A549 (cell line): ENCODE results near the gene KLLN. TPM values are rescaled to one million over a fixed set of nuclear protein-coding genes. Genes with fewer than 3 reads are reported as not detected.

Experiments used
- ATAC-seq, 2 experiments: fragments of 200-7000 bp in 1 of 2; fragments of >200 bp in 1 of 2; cut with Nextera tagmentation in 1 of 2; cut with Tn5 transposase in 1 of 2; 3 replicates each; pipeline versions ENCODE4 v1.8.0 to v1.9.1; 2018 to 2020; ENCODE audit warnings: mild to moderate bottlenecking in 1 of 2, moderate library complexity in 1 of 2
- CTCF ChIA-PET: fragments of 300-600 bp; sonication (Branson Sonifier 250); formaldehyde crosslinking; extraction: SDS; loops from one replicate; lab custom pipeline; 2021; ENCODE audit warnings: antibody characterized with exemption, inconsistent platforms; lab: Yijun Ruan, JAX
- POLR2A ChIA-PET: fragments of 350-600 bp; formaldehyde crosslinking; extraction: SDS; loops from one replicate; lab custom pipeline; 2021; ENCODE audit warnings: antibody characterized with exemption, inconsistent platforms; lab: Yijun Ruan, JAX
- DNase-seq, 2 experiments: peaks; one replicate each; pipeline versions ENCODE4 v3.0.0 to v3.0.0-alpha.2; 2011 to 2016; ENCODE audit warnings: low read depth in 1 of 2, low spot score in 1 of 2
- FAIRE-seq: peaks from 2 replicates; lab custom pipeline; 2011; peaks lifted over from hg19 to GRCh38; lab: Jason Lieb, UNC
- H3K27ac ChIP-seq, 2 experiments: fragments of >200 bp; sonication (Bioruptor Twin); formaldehyde crosslinking; 3 replicates each; pipeline ENCODE4 v1.5.1; 2016 to 2017
- H3K4me1 ChIP-seq: fragments of >200 bp; sonication (Bioruptor Twin); formaldehyde crosslinking; 3 replicates; pipeline ENCODE4 v1.6.1; 2016
- H3K4me2 ChIP-seq: fragments of >200 bp; sonication (Bioruptor Twin); formaldehyde crosslinking; 3 replicates; pipeline ENCODE4 v1.6.1; 2016
- H3K4me3 ChIP-seq: fragments of >200 bp; sonication (Bioruptor Twin); formaldehyde crosslinking; 3 replicates; pipeline ENCODE4 v1.5.1; 2016
- H3K9me3 ChIP-seq: fragments of >200 bp; sonication (Bioruptor Twin); formaldehyde crosslinking; 3 replicates; pipeline ENCODE4 v1.6.1; 2016
- BCL3 ChIP-seq: fragments of >200 bp; sonication (Bioruptor Twin); formaldehyde crosslinking; IDR thresholded peaks from 3 replicates; pipeline ENCODE4 v1.6.1; 2016
- EHF ChIP-seq: fragments of 250-450 bp; sonication (Bioruptor Pico); IDR thresholded peaks from 2 replicates; pipeline ENCODE4 v1.5.0; 2020; ENCODE audit warnings: mild to moderate bottlenecking
- EHMT2 ChIP-seq: fragments of 200-600 bp; sonication (generic); IDR thresholded peaks from 2 replicates; pipeline ENCODE4 v1.6.1; 2016; ENCODE audit warnings: antibody characterized with exemption, low read depth, mild to moderate bottlenecking, moderate library complexity
- FOSL2 ChIP-seq, 2 experiments: fragments of 450-650 bp in 1 of 2; fragments of >200 bp in 1 of 2; sonication (Bioruptor Twin) in 1 of 2; formaldehyde crosslinking; IDR thresholded peaks; 2 replicates each; pipeline versions ENCODE4 v1.5.0 to v1.6.1; 2016 to 2020; ENCODE audit warnings: mild to moderate bottlenecking in 1 of 2, moderate library complexity in 1 of 2
- FOXS1 ChIP-seq: fragments of 250-450 bp; sonication (Bioruptor Pico); IDR thresholded peaks from 2 replicates; pipeline ENCODE4 v1.5.0; 2020; ENCODE audit warnings: mild to moderate bottlenecking, moderate library complexity
- HDAC2 ChIP-seq: fragments of 200-600 bp; sonication (generic); IDR thresholded peaks from 2 replicates; pipeline ENCODE4 v1.6.1; 2016
- HEYL ChIP-seq: fragments of 250-450 bp; sonication (Bioruptor Pico); IDR thresholded peaks from 2 replicates; pipeline ENCODE4 v1.8.0; 2021; ENCODE audit warnings: mild to moderate bottlenecking, moderate library complexity
- HOXB5 ChIP-seq: fragments of 250-450 bp; sonication (Bioruptor Pico); IDR thresholded peaks from 2 replicates; pipeline ENCODE4 v1.5.0; 2020; ENCODE audit warnings: mild to moderate bottlenecking, moderate library complexity
- JUN ChIP-seq, 2 experiments: fragments of >200 bp; sonication (Bioruptor Twin); formaldehyde crosslinking; IDR thresholded peaks; 2 replicates in 1 of 2; 3 replicates in 1 of 2; pipeline ENCODE4 v1.6.1; 2016 to 2017
- KDM1A ChIP-seq: fragments of 200-600 bp; sonication (generic); IDR thresholded peaks from 2 replicates; pipeline ENCODE4 v1.6.1; 2016; ENCODE audit warnings: low read depth, mild to moderate bottlenecking
- MYC ChIP-seq: IDR thresholded peaks from 2 replicates; pipeline ENCODE4 v1.6.1; 2012; ENCODE audit warnings: mild to moderate bottlenecking, inconsistent platforms, low read length, improper control_type of control experiment, borderline replicate concordance
- RAD21 ChIP-seq, 2 experiments: fragments of >200 bp in 1 of 2; sonication (Bioruptor Twin) in 1 of 2; formaldehyde crosslinking in 1 of 2; IDR thresholded peaks in 1 of 2; conservative IDR thresholded peaks in 1 of 2; 2 replicates in 1 of 2; 3 replicates in 1 of 2; pipeline ENCODE4 v1.6.1; 2012 to 2018; ENCODE audit warnings: inconsistent platforms in 1 of 2
- RFX5 ChIP-seq: fragments of 450-650 bp; IDR thresholded peaks from 2 replicates; pipeline ENCODE4 v1.7.1; 2014; ENCODE audit warnings: antibody characterized with exemption, mild to moderate bottlenecking, moderate library complexity
- RNF2 ChIP-seq: fragments of 200-600 bp; sonication (generic); IDR thresholded peaks from 2 replicates; pipeline ENCODE4 v1.6.1; 2016; ENCODE audit warnings: low read depth, mild to moderate bottlenecking, antibody characterized with exemption, moderate library complexity, borderline replicate concordance
- SMC3 ChIP-seq: fragments of >200 bp; sonication (Bioruptor Twin); formaldehyde crosslinking; IDR thresholded peaks from 3 replicates; pipeline ENCODE4 v1.6.1; 2018; ENCODE audit warnings: inconsistent platforms
- TP53 ChIP-seq: fragments of 250-450 bp; sonication (Bioruptor Pico); IDR thresholded peaks from 2 replicates; pipeline ENCODE4 v1.5.0; 2021; ENCODE audit warnings: mild to moderate bottlenecking, moderate library complexity
- ZSCAN20 ChIP-seq: fragments of 250-450 bp; sonication (Bioruptor Pico); IDR thresholded peaks from 2 replicates; pipeline ENCODE4 v1.8.0; 2022; ENCODE audit warnings: mild to moderate bottlenecking, moderate library complexity
- WGBS: methylation state at CpG from one replicate; pipeline ENCODE4 v1.1.6; 2017; ENCODE audit errors: missing lambda C conversion rate; 5-methylcytosine and 5-hydroxymethylcytosine counted together
- polyA plus RNA-seq, 4 experiments: library from polyadenylated mRNA; depleted of rRNA in 3 of 4; stranded (reverse); fragments of >200 nt; fragmentation: RNase III in 1 of 4; extraction: RNeasy Plus Mini Kit Qiagen cat#74134 plus additional on column Dnase treatment in 1 of 4; gene quantifications; 2 replicates in 3 of 4; 3 replicates in 1 of 4; pipeline ENCODE4 v1.2.3, GENCODE V29; 2011 to 2017
- TF ChIP-seq, protein P1 (sequence below): fragments of >200 bp; sonication (Bioruptor Twin); formaldehyde crosslinking; IDR thresholded peaks from 2 replicates; pipeline ENCODE4 v1.6.1; 2016
- TF ChIP-seq, protein P2 (sequence below): fragments of 250-450 bp; sonication (Bioruptor Pico); IDR thresholded peaks from 2 replicates; pipeline ENCODE4 v1.5.0; 2020; ENCODE audit warnings: low read depth, mild to moderate bottlenecking, moderate library complexity
- TF ChIP-seq, protein P3 (sequence below): fragments of 250-450 bp; sonication (Bioruptor Pico); IDR thresholded peaks from 2 replicates; pipeline ENCODE4 v1.5.0; 2021; ENCODE audit warnings: mild to moderate bottlenecking, moderate library complexity, borderline replicate concordance
- TF ChIP-seq, protein P4 (sequence below): IDR thresholded peaks from 2 replicates; pipeline ENCODE4 v1.6.1; 2012
- TF ChIP-seq, protein P5 (sequence below): fragments of >200 bp; sonication (Bioruptor Twin); formaldehyde crosslinking; IDR thresholded peaks from 3 replicates; pipeline ENCODE4 v1.5.1; 2016
- TF ChIP-seq, protein P6 (sequence below): IDR thresholded peaks from 2 replicates; pipeline ENCODE4 v1.6.1; 2012; ENCODE audit warnings: low read depth, borderline replicate concordance

KLLN gene
- polyA plus RNA-seq, 2 of the 4 experiments (the other 2 are of a cell fraction): 0.57 to 0.58 TPM

DNA sequence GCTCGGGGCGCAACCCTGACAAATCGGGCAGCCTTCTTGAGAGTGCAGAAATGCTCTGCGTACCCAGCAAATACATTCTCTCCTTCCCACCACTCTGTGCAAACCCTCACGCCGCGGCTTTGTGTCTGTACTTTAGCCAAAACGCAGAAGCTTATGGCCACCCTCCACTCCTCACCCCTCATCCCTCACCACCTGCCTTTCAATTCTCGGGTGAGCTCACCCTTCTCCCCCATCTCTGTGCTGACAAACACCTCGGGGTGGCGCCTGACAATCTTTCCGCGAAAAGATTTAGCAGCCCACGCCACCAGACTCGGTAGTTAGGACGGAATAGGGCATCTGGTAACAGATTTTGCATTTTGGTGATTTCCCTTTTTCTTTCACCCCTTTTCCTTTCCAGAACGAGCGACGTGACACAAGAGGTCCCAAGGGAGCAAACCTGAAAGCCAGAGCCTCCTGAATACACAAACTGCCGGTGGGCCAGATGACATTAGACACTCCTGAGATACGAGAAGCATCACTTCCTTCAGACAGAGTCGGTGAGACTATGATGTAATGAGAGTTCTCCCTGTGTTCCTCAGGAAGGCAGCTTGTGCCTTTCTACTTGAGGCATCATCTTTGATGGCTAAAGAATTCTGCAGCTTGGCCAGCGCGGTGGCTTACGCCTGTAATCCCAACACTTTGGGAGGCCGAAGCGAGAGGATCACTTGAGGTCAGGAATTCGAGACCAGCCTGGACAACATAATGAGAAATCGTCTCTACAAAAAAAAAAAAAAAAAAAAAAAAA lies 44.6 kb downstream of the KLLN start:
- peak; percentile 42; the same call in 2 of the 3 replicates for TF ChIP-seq SMC3
- TF ChIP-seq RAD21 (conservative IDR thresholded peaks at IDR 0.05 in 1 of 2, IDR thresholded peaks at IDR 0.05 in 1 of 2): peak in 1 of 2 experiments; percentile 31; a peak in 2 of 5 replicates
- TF ChIP-seq HOXB5 (CRISPR knock-in tag): no peak
- TF ChIP-seq, protein P1, sequence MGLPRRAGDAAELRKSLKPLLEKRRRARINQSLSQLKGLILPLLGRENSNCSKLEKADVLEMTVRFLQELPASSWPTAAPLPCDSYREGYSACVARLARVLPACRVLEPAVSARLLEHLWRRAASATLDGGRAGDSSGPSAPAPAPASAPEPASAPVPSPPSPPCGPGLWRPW: no peak
- Histone ChIP-seq H3K4me3 (peak overlapping the region; percentile 70), H3K9me3 (no peaks in the 10 kb centered on the region), H3K27ac (peak overlapping the region; percentile 85 to 95), H3K4me1 (peaks cover 35% of the 10 kb centered on the region), H3K4me2 (peak overlapping the region; percentile 91)
- peak; percentile 72 to 76 for ATAC-seq
- FAIRE-seq: peak; percentile 13
- 15% methylated on average over 29 of the region's 29 CpGs for WGBS
- ChIA-PET POLR2A (interaction anchor here (0.6 to 3.3 kb wide), 9 partner anchors 12 to 314 kb away, joined by 3 to 26 read pairs (median 4); partner anchors contain the start of genes KLLN, MINPP1, PAPSS2 and PTEN), CTCF (interaction anchor here (0.6 to 2.9 kb wide), 20 partner anchors 9 to 851 kb away, joined by 3 to 18 read pairs (median 4); no protein-coding TSS in a partner anchor)
- peak; percentile 30 to 64 for DNase-seq

GRCh38 chr10:87817609-87818504 lies 45.5 kb downstream of the KLLN start, which contains the start of gene ATAD1:
ATAD1 (minus strand) TSS chr10:87818226; CDS start chr10:87814599, 3,627 bp downstream.
- no peak for FAIRE-seq
- no peak for TF ChIP-seq RNF2
- TF ChIP-seq RFX5: no peak
- TF ChIP-seq, protein P2, sequence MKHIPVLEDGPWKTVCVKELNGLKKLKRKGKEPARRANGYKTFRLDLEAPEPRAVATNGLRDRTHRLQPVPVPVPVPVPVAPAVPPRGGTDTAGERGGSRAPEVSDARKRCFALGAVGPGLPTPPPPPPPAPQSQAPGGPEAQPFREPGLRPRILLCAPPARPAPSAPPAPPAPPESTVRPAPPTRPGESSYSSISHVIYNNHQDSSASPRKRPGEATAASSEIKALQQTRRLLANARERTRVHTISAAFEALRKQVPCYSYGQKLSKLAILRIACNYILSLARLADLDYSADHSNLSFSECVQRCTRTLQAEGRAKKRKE (CRISPR knock-in tag): no peak
- TF ChIP-seq, protein P3, sequence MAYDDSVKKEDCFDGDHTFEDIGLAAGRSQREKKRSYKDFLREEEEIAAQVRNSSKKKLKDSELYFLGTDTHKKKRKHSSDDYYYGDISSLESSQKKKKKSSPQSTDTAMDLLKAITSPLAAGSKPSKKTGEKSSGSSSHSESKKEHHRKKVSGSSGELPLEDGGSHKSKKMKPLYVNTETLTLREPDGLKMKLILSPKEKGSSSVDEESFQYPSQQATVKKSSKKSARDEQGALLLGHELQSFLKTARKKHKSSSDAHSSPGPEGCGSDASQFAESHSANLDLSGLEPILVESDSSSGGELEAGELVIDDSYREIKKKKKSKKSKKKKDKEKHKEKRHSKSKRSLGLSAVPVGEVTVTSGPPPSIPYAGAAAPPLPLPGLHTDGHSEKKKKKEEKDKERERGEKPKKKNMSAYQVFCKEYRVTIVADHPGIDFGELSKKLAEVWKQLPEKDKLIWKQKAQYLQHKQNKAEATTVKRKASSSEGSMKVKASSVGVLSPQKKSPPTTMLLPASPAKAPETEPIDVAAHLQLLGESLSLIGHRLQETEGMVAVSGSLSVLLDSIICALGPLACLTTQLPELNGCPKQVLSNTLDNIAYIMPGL (CRISPR knock-in tag): peak; percentile 85
- peak; percentile 71 to 92; a peak in 4 of 5 replicates for TF ChIP-seq JUN (IDR thresholded peaks at IDR 0.05)
- TF ChIP-seq EHMT2: no peak
- TF ChIP-seq, protein P4, sequence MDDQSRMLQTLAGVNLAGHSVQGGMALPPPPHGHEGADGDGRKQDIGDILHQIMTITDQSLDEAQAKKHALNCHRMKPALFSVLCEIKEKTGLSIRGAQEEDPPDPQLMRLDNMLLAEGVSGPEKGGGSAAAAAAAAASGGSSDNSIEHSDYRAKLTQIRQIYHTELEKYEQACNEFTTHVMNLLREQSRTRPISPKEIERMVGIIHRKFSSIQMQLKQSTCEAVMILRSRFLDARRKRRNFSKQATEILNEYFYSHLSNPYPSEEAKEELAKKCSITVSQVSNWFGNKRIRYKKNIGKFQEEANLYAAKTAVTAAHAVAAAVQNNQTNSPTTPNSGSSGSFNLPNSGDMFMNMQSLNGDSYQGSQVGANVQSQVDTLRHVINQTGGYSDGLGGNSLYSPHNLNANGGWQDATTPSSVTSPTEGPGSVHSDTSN: no peak
- TF ChIP-seq FOSL2 (IDR thresholded peaks at IDR 0.05): no peak
- TF ChIP-seq FOSL2 (CRISPR knock-in tag; IDR thresholded peaks at IDR 0.05): 0 out of 2 replicates have a peak, but pooled peaks have one; percentile 4
- TF ChIP-seq MYC: peak; percentile 81
- peak; percentile 63; the same call in 1 of the 3 replicates for TF ChIP-seq BCL3
- peak in 1 of 2 experiments; percentile 12; a peak in 1 of 5 replicates for TF ChIP-seq RAD21 (conservative IDR thresholded peaks at IDR 0.05 in 1 of 2, IDR thresholded peaks at IDR 0.05 in 1 of 2)
- TF ChIP-seq TP53 (CRISPR knock-in tag): peak; percentile 54; the same call in 1 of the 2 replicates
- no peak for TF ChIP-seq HDAC2
- TF ChIP-seq, protein P5, sequence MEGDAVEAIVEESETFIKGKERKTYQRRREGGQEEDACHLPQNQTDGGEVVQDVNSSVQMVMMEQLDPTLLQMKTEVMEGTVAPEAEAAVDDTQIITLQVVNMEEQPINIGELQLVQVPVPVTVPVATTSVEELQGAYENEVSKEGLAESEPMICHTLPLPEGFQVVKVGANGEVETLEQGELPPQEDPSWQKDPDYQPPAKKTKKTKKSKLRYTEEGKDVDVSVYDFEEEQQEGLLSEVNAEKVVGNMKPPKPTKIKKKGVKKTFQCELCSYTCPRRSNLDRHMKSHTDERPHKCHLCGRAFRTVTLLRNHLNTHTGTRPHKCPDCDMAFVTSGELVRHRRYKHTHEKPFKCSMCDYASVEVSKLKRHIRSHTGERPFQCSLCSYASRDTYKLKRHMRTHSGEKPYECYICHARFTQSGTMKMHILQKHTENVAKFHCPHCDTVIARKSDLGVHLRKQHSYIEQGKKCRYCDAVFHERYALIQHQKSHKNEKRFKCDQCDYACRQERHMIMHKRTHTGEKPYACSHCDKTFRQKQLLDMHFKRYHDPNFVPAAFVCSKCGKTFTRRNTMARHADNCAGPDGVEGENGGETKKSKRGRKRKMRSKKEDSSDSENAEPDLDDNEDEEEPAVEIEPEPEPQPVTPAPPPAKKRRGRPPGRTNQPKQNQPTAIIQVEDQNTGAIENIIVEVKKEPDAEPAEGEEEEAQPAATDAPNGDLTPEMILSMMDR: no peak
- TF ChIP-seq ZSCAN20: no peak
- no peak for TF ChIP-seq EHF (CRISPR knock-in tag)
- no peak for TF ChIP-seq FOXS1 (CRISPR knock-in tag)
- TF ChIP-seq HEYL: 0 out of 2 replicates have a peak, but pooled peaks have one; percentile 33
- no peak for TF ChIP-seq KDM1A
- TF ChIP-seq, protein P6, sequence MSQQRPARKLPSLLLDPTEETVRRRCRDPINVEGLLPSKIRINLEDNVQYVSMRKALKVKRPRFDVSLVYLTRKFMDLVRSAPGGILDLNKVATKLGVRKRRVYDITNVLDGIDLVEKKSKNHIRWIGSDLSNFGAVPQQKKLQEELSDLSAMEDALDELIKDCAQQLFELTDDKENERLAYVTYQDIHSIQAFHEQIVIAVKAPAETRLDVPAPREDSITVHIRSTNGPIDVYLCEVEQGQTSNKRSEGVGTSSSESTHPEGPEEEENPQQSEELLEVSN: peak; percentile 63; the same call in 1 of the 2 replicates

More at GRCh38 chr10:87817609-87818504, 45.5 kb downstream of the KLLN start, which contains the start of gene ATAD1:
- ChIA-PET CTCF (interaction anchor here (0.6 to 2.9 kb wide), 13 partner anchors 11 to 851 kb away, joined by 3 to 18 read pairs (median 5); no protein-coding TSS in a partner anchor), POLR2A (interaction anchor here (0.5 to 3.3 kb wide), 12 partner anchors 13 to 776 kb away, joined by 3 to 26 read pairs (median 4); partner anchors contain the start of genes KLLN, PAPSS2 and PTEN)
- WGBS: under 1% methylated on average over 45 of the region's 60 CpGs
- peak; percentile 95 to 96 for ATAC-seq
- DNase-seq: peak; percentile 76 to 93
- H3K4me3 ChIP-seq: peak within 1 kb of the TSS; percentile 70
- no peaks in the 10 kb centered on the region for H3K9me3 ChIP-seq
- H3K27ac ChIP-seq: peak within 1 kb of the TSS; percentile 85 to 95
- peak within 1 kb of the TSS; percentile 91 for H3K4me2 ChIP-seq
- peaks cover 35% of the 10 kb centered on the region for H3K4me1 ChIP-seq
